Endothelial cell of umbilical vein (primary cell): ENCODE measurements around the gene CAMSAP3.

Experiments
- EZH2 ChIP-seq: IDR thresholded peaks from 2 replicates; pipeline ENCODE4 v1.6.1; 2012; ENCODE audit warnings: borderline replicate concordance, low read depth, mild to moderate bottlenecking, moderate library complexity, low read length, inconsistent platforms; ENCODE audit not compliant: severe bottlenecking
- MYC ChIP-seq: IDR thresholded peaks from one replicate; pipeline ENCODE4 v1.6.1; 2011; ENCODE audit warnings: mild to moderate bottlenecking, low read depth, low read length
- POLR2A ChIP-seq: IDR thresholded peaks from 2 replicates; pipeline ENCODE4 v1.6.1; 2012; ENCODE audit warnings: low read depth, mild to moderate bottlenecking, control low read depth, low read length
- POLR2AphosphoS5 ChIP-seq: IDR thresholded peaks from 2 replicates; pipeline ENCODE4 v1.6.1; 2012; ENCODE audit warnings: low read depth, mild to moderate bottlenecking, control low read depth, low read length, moderate library complexity; ENCODE audit not compliant: insufficient read depth
- TF ChIP-seq, protein P1 (sequence below), 2 donors: IDR thresholded peaks; 1 replicate in 1 of 2; 2 replicates in 1 of 2; pipeline ENCODE4 v1.5.1; 2011; ENCODE audit warnings: low read length in 2 of 2, mild to moderate bottlenecking in 2 of 2, moderate library complexity in 2 of 2, control low read depth in 1 of 2, inconsistent platforms in 1 of 2, low read depth in 1 of 2; ENCODE audit not compliant: insufficient read depth in 1 of 2; ENCODE audit errors: extremely low read depth in 1 of 2

DNA sequence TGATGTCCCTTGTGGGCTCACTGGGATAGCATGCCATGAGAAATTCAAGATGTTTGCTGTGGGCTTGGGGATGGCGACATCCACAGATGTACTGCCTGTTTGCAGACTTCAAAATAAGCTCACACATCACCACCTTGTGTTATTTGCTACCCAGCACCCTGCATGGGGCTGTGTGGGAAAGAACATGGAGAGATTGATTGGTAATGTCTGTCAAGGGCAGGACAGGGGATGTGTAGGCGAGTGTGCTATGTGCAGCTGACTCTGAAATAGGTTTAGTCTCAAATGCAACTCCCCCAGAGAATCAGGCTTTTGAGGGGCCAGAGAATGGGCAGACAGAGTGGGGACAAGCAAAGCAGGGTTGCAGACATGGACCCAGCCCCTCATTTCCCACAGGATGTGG is 35.4 kb upstream of the CAMSAP3 start:
- TF ChIP-seq EZH2, result no peak
- TF ChIP-seq, protein P1, sequence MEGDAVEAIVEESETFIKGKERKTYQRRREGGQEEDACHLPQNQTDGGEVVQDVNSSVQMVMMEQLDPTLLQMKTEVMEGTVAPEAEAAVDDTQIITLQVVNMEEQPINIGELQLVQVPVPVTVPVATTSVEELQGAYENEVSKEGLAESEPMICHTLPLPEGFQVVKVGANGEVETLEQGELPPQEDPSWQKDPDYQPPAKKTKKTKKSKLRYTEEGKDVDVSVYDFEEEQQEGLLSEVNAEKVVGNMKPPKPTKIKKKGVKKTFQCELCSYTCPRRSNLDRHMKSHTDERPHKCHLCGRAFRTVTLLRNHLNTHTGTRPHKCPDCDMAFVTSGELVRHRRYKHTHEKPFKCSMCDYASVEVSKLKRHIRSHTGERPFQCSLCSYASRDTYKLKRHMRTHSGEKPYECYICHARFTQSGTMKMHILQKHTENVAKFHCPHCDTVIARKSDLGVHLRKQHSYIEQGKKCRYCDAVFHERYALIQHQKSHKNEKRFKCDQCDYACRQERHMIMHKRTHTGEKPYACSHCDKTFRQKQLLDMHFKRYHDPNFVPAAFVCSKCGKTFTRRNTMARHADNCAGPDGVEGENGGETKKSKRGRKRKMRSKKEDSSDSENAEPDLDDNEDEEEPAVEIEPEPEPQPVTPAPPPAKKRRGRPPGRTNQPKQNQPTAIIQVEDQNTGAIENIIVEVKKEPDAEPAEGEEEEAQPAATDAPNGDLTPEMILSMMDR (IDR thresholded peaks at IDR 0.05; ENCODE audit: extremely low read depth in 1 of 2, insufficient read depth in 1 of 2, low read depth in 1 of 2, low read length in 2 of 2), result no peak
- no peak for TF ChIP-seq POLR2A
- no peak for TF ChIP-seq POLR2AphosphoS5
- no peak for TF ChIP-seq MYC
